Testis (tissue), 2 donors: Measurements from ENCODE around the gene ZCCHC2.

ENCODE experiments used
- POLR2A ChIP-seq: fragments of 450-650 bp; IDR thresholded peaks from one replicate; pipeline ENCODE4 v1.6.1; 2017; ENCODE audit warnings: antibody characterized with exemption, mild to moderate bottlenecking, moderate library complexity
- TF ChIP-seq, protein P1 (sequence below), 3 experiments: fragments of 450-650 bp in 2 of 3; fragments of 200-600 bp in 1 of 3; sonication (generic) in 1 of 3; IDR thresholded peaks; one replicate each; pipeline ENCODE4 v1.5.1; 2016 to 2019; ENCODE audit warnings: antibody characterized with exemption in 3 of 3, mild to moderate bottlenecking in 2 of 3, moderate library complexity in 1 of 3

DNA sequence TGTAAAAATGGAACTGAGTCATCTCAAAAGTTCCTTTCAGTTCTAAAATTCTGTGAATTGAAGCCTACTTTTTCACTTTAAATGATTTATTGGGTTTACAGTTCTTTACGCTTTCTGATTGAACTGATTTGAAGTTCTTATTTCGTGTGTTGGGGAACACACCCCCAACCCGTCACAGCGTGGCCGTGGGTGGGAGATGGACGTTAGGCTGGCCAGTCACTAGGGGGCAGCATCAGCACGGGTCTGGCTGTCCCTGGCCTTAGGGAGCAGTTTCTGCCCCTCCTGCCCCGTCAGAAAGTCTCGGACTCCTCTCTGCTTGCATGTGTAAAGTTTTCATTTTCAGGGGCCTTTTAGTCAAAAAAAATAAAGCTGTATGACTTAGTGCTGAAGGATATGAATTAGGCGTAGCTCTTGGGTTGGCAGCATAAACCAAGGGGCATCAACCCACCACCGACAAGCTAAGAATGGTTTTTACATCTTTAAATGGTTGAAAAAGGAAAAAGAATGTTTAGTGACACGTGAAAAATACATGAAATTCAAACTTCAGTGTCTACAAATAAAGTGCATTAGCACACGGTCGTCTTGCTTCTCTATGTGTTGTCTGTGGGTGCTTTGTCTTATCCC is 63.4 kb downstream of the ZCCHC2 start:
- TF ChIP-seq, protein P1, sequence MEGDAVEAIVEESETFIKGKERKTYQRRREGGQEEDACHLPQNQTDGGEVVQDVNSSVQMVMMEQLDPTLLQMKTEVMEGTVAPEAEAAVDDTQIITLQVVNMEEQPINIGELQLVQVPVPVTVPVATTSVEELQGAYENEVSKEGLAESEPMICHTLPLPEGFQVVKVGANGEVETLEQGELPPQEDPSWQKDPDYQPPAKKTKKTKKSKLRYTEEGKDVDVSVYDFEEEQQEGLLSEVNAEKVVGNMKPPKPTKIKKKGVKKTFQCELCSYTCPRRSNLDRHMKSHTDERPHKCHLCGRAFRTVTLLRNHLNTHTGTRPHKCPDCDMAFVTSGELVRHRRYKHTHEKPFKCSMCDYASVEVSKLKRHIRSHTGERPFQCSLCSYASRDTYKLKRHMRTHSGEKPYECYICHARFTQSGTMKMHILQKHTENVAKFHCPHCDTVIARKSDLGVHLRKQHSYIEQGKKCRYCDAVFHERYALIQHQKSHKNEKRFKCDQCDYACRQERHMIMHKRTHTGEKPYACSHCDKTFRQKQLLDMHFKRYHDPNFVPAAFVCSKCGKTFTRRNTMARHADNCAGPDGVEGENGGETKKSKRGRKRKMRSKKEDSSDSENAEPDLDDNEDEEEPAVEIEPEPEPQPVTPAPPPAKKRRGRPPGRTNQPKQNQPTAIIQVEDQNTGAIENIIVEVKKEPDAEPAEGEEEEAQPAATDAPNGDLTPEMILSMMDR (IDR thresholded peaks at IDR 0.05): peak; percentile 38 to 79 (median 78)
- no peak for TF ChIP-seq POLR2A
